ENCODE results near the gene IL9R.
"Not testable (repeated sequence)": the region's sequence is repeated elsewhere in the genome, so short reads cannot be mapped to it uniquely, and the experiment has no call there.

The IL9R gene

DNA sequence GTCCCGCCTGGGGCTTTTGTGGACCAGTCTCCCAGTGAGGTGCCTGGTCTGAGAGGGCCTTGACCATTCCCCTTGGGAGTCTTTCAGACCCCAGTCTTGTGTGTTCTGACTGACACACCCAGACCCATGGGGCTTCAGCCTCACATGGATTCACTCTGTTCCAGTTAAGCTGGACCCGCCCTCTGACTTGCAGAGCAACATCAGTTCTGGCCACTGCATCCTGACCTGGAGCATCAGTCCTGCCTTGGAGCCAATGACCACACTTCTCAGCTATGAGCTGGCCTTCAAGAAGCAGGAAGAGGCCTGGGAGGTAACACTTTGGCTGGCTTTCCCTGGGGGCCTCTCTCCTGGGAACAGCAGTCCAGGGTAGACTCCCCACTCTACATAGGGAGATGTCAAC, 6.8 kb downstream of the IL9R start:
- TF ChIP-seq CTCF (IDR thresholded peaks at IDR 0.05; ENCODE audit: low read depth, low read length, missing control alignments) = no peak
- no peak for DNase-seq (ENCODE audit: low read depth)
- H3K4me3 ChIP-seq (ENCODE audit: low read depth, low read length) = no peak overlapping the region

GRCh38 chrX:156004740-156005139, 7.2 kb downstream of the IL9R start:
- no peak for DNase-seq (ENCODE audit: low read depth)
- H3K4me3 ChIP-seq (ENCODE audit: low read depth, low read length) = no peak overlapping the region
- TF ChIP-seq CTCF (IDR thresholded peaks at IDR 0.05; ENCODE audit: low read depth, low read length, missing control alignments) = no peak

DNA sequence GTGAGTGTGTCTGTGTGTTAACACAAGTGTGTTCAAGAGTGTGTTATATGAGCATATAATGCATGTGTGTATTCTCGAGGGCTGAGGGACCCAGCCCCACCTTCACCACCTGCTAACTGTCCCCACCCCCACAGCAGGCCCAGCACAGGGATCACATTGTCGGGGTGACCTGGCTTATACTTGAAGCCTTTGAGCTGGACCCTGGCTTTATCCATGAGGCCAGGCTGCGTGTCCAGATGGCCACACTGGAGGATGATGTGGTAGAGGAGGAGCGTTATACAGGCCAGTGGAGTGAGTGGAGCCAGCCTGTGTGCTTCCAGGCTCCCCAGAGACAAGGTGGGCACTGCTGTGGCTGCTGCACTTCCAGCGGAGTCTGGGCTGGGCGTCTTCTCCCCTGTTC, 7.6 kb downstream of the IL9R start:
- H3K4me3 ChIP-seq (ENCODE audit: low read depth, low read length) = no peak overlapping the region
- no peak for TF ChIP-seq CTCF (IDR thresholded peaks at IDR 0.05; ENCODE audit: low read depth, low read length, missing control alignments)
- no peak for DNase-seq (ENCODE audit: low read depth)

DNA sequence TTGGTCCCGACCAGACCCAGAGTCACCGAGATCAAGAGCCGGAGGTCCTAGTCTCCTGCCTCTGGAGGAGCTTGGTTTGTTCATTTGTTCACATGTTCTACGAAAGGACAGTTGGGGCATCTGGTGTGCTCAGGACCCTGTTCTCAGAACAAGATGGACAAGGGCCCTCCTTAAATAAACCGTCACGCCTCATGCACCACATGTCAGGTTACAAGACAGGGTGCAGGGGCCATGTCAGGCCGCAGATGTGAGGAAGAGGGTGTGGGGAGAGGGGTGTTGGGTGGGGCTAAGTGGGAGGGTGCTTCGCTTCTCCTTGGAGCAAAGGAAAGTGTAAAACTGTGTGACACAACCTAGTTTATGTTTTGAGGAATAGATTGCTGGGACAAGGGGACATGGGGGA, 9.0 kb downstream of the IL9R start:
- not testable (repeated sequence) for DNase-seq (ENCODE audit: low read depth); H3K4me3 ChIP-seq (ENCODE audit: low read depth, low read length)

DNA sequence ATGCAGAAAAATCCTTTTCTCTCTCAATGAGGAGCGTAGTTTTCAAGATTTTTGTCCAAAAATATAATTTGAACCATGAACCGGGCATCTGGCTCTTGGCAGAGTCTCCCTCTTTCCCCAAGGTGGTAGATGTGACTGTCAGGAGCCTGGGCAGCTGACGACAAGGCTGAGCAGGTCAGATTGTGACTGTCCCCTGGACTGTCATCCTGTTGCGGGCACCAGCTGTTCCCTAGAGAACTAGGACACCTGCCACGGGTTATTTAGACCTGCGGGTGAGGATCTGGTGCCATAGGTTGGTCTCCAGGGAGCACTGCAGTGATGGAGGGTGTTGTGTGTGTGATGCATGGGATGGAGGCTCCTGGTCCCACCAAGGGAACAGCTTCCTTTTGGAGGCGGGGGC, 10.9 kb downstream of the IL9R start:
- not testable (repeated sequence) for H3K4me3 ChIP-seq (ENCODE audit: low read depth, low read length); DNase-seq (ENCODE audit: low read depth)

DNA sequence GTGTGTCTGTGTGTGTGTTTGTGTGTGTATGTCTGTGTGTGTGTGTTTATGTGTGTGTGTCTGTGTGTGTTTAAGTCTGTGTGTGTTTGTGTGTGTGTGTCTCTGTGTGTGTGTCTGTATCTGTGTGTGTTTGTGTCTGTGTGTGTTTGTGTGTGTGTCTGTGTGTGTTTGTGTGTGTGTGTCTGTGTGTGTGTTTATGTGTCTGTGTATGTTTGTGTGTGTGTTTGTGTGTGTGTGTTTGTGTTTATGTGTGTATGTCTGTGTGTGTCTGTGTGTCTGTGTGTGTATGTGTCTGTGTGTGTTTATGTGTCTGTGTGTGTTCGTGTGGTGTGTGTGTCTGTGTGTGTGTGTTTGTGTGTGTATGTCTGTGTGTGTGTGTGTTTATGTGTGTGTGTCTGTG, 11.4 kb downstream of the IL9R start:
- no peak overlapping the region for H3K4me3 ChIP-seq (ENCODE audit: low read depth, low read length)
- no peak for DNase-seq (ENCODE audit: low read depth)
- no peak for TF ChIP-seq CTCF (IDR thresholded peaks at IDR 0.05; ENCODE audit: low read depth, low read length, missing control alignments)

- not testable (repeated sequence) for DNase-seq (ENCODE audit: low read depth); H3K4me3 ChIP-seq (ENCODE audit: low read depth, low read length)
Observed at GRCh38 chrX:156009691-156010090, 12.2 kb downstream of the IL9R start.

- not testable (repeated sequence) for H3K4me3 ChIP-seq (ENCODE audit: low read depth, low read length); DNase-seq (ENCODE audit: low read depth)
Observed at GRCh38 chrX:156013286-156013953, 15.9 kb downstream of the IL9R start.

- not testable (repeated sequence) for DNase-seq (ENCODE audit: low read depth); H3K4me3 ChIP-seq (ENCODE audit: low read depth, low read length)
Observed at GRCh38 chrX:156019846-156020245, 22.4 kb downstream of the IL9R start.

- DNase-seq (ENCODE audit: low read depth) = not testable (repeated sequence)
Observed at GRCh38 chrX:156023002-156023401, 25.5 kb downstream of the IL9R start.

GRCh38 chrX:156024949-156025492, 27.5 kb downstream of the IL9R start:
- not testable (repeated sequence) for H3K4me3 ChIP-seq (ENCODE audit: low read depth, low read length); DNase-seq (ENCODE audit: low read depth)

More at GRCh38 chrX:156023002-156023401, 25.5 kb downstream of the IL9R start:
- not testable (repeated sequence) for H3K4me3 ChIP-seq (ENCODE audit: low read depth, low read length)

DNA sequence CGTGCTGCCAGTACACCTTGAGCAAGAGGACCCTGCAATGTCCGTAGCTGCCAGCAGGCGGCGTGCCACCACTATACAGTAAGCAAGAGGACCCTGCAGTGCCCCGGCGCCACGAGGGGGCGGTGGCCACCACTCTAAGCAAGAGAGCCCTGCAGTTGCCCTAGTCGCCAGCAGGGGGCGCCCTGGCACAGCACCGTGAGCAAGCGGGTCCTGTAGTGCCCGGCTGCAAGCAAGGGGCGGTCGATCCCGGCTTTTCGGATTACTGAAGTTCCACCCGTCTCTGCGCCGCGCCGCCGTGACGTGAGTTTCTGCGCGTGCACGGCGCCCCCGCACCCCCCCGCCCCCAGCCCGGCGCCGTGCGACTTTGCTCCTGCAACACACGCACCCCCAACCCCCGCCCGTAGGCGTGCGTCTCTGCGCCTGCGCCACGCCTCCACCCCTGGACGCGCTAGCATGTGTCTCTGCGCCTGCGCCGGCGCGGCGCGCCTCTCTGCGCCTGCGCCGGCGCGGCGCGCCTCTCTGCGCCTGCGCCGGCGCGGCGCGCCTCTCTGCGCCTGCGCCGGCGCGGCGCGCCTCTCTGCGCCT, 31.2 kb downstream of the IL9R start:
- not testable (repeated sequence) for DNase-seq (ENCODE audit: low read depth); H3K4me3 ChIP-seq (ENCODE audit: low read depth, low read length)

- not testable (repeated sequence) for H3K4me3 ChIP-seq (ENCODE audit: low read depth, low read length); DNase-seq (ENCODE audit: low read depth)
Observed at GRCh38 chrX:156029296-156029695, 31.8 kb downstream of the IL9R start.

DNA sequence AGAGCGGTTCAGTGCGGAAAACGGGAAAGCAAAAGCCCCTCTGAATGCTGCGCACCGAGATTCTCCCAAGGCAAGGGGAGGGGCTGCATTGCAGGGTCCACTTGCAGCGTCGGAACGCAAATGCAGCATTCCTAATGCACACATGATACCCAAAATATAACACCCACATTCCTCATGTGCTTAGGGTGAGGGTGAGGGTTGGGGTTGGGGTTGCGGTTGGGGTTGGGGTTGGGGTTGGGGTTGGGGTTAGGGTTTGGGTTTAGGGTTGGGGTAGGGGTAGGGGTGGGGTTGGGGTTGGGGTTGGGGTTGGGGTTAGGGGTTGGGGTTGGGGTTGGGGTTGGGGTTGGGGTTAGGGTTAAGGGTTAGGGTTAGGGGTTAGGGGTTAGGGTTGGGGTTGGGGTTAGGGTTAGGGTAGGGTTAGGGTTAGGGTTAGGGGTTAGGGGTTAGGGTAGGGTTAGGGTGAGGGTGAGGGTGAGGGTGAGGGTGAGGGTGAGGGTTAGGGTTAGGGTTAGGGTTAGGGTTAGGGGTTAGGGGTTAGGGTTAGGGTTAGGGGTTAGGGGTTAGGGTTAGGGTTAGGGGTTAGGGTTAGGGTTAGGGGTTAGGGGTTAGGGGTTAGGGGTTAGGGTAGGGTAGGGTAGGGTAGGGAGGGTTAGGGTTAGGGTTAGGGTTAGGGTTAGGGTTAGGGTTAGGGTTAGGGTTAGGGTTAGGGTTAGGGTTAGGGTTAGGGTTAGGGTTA, 32.4 kb downstream of the IL9R start:
- not testable (repeated sequence) for H3K4me3 ChIP-seq (ENCODE audit: low read depth, low read length)

More for the DNA sequence above, 32.4 kb downstream of the IL9R start:
- peak; percentile 27 for DNase-seq (ENCODE audit: low read depth)
